Stimulated activated CD8-positive, alpha-beta memory T cell treated with anti-CD3 and anti-CD28 coated beads, Interleukin-7, amount 100 ng/mL, for 24 hours (primary cell): ENCODE measurements around the gene NHSL2.

Experiments
- DNase-seq: peaks from one replicate; pipeline ENCODE4 v3.0.0-alpha.2; 2020; ENCODE audit warnings: low read depth

The NHSL2 gene

GRCh38 chrX:72079607-72080006, 169.0 kb downstream of the NHSL2 start:
- DNase-seq, result no peak

DNA sequence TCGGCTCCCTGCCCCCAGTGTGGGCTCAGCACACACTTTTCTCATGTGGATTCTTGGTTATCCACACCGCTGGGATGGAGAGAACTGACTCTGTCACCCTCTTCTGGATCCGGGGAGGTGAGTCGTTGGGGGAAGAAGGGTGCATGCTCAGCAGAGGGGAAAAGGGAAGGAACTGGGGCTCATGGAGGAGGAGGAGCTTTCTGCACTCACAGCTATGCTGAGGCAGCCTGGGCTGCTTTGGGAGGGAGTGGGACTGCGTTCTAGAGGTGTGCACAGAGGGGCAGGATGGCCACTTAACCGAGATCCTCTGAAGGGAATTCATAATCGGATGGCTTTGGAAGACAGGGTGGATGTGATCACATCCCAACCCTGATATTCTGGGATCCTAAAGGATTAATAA, 169.5 kb downstream of the NHSL2 start:
- DNase-seq, result no peak

DNA sequence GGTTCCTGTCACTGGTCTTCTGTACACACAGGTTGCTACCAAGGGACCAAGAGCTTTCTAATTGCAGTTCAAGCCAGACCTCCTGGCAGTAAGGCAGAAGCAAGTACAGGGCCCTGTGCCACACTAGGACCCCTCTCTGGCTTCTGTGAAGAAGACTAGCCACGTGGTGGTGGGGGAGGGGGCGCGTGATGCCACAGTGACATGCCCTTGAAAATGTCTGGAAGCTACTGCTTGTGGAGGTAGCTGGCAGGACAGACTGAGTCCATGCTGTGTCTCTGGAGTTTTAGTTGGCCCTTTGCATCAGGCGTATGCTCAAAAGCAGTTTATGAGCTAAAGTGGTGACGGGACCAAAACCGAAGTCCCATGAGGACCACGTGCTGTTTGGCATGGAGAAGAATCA, 170.2 kb downstream of the NHSL2 start:
- no peak for DNase-seq

DNA sequence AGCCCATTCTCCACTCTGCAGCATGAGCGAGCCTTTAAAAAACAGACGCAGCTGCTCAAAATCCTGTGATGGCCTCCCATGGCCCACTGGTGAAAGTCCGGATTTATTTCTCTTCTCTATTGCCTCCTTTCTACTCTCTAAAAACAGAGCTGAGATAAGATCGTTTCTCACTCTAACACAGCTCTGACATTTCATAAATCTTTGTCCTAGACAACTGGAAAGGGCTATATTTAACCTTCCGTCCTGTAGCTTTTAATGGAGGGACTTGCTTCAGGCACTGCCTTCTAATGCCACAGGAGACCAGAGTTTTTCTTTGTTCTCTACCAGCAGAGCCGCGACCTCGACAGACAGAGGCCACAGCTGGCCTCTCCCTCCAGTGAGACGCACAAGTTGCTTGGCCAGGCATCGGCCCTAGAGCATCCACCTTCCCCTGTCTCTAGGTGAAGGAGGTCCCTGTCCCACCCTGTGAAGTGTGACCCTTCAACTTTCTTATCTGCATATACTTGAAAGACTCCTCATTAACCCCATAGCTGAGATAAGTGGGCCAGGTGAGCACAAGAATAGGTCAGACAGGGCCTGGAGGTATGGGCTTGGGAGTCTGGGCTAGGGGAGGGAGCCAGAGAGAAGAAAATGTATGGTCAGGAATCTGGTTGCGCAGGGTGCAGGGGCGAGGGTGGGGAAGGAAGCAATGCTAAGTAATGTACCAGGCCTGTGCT, 171.1 kb downstream of the NHSL2 start:
- DNase-seq, result no peak

- DNase-seq, result no peak
Measured at GRCh38 chrX:72083291-72083690, 172.6 kb downstream of the NHSL2 start.

DNA sequence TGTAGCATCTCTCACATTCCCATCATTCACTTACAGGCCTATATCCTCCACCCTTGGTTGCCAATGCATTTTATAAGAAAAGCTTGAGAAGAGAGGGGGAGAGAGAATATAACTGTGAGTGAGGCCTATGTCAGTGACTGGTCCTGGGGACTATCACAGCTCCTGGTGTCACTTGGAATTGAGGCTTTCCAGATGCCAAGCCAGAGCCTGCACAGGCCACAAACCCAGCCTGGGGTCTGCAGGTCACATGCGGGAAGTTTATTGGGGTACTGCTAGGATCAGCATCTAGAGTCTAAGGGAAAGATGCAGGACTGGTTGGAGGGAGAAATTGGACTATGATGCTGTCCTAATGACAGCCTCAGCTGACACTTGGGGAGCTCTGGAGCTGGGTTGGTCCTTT, 173.5 kb downstream of the NHSL2 start:
- no peak for DNase-seq

GRCh38 chrX:72086995-72087394, 176.3 kb downstream of the NHSL2 start:
- no peak for DNase-seq

DNA sequence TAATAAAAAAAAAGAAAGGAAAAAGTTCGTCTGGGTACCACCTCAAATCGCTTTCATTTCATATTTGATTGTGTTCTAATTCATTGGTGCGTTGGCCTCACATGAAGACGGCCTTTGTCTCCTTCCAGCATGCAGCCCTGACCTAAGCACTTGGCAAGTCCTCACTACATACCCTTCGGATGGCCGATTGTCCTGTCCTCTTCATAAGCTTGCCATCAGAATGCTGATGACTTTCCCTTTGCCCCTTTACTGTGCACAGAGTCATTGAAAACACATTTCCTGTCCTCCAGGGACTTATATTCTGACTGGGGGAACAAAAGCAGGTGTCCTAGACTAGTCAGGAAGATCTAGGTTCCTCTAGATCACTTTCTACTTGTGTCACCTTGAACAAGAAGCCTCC, 178.1 kb downstream of the NHSL2 start:
- no peak for DNase-seq

DNA sequence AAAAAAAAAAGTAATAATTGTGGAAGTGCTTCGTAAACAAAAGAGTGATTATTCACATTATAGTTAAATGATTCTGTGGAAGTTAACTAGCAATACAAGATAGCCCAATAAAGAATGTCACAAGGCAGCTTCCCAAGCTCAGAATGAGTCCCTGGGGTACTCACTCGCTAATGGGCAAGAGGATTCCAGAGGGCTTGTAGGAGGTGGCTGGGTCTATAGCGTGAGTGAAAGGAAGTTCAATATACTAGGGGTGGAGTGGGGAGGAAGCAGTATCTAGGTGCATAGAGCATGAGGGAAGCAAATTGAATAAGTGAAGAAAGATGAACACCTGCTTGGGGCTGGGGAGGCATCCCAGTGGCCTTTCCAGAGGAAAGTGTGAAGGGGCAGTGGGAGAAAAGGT, 178.6 kb downstream of the NHSL2 start:
- no peak for DNase-seq

GRCh38 chrX:72094894-72095293, 184.2 kb downstream of the NHSL2 start:
- peak; percentile 21 for DNase-seq

- DNase-seq, result no peak
Measured at GRCh38 chrX:72095370-72095769, 184.7 kb downstream of the NHSL2 start.

DNA sequence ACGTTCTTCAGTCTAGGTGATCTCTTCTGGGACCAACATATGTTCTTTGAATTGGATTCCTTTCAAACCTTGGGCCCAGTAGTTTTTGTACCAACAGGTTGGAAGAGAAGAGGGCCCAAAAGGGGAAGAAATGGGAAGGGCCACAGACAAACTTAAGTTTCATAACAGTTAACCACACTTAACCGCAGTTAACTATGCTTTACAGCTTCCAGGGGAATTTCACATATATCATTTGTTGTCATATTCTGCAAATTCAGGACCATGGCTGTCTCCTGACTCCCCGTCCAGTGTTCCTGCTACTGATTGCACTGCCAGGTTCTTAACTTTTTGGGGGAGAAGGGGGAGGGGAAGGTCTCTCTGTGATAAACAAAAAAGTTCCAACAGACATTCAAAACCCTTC, 186.5 kb downstream of the NHSL2 start:
- no peak for DNase-seq

GRCh38 chrX:72100051-72100755, 189.6 kb downstream of the NHSL2 start:
- no peak for DNase-seq

DNA sequence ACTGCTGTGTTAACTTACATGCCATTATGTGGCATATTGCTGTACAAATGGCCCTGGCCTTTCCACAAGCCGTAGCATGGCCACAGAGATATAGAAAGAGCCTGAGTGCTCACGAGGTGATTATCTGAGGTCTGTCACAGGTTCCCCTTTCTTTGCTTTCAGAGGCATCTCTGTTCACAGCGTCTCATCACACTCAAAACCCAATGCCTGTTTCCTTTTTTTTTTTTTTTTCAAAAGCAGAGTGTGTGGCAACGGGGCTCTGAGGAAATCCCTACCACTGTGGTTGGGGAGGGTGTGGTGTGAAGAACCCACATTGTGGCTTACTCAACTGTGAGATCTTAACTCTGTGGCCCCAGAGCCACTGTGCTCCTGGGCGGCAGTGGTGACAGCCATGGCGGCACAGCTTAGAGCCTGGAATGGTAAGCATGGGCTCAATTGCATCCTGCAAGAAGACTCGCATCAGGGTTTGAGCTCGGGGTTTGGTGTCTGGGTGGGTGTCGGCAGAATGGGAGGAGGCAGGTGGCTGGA, 190.2 kb downstream of the NHSL2 start:
- peak; percentile 30 for DNase-seq

DNA sequence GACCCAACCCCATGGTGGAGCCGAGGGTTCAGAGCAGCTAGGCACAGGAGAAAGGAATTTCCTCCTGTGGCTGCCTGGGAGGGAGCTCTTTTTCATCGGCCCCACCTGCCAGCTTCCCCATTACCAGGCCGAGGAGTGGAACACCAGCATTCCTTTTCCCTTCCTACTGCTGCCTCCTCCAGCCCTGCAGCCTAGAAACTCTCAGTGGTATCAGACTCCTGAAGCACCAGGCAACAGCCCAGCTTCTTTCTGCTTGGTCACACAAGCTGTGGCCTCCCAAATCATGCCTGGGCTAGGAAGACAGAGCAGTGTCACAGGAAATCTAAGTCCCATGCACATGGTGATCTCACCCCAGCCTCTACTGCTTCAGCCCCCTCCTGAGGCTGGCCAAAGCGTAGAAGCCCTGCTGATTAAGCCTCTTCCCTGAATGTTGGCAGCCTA, 191.0 kb downstream of the NHSL2 start:
- DNase-seq, result no peak

GRCh38 chrX:72102126-72102525, 191.5 kb downstream of the NHSL2 start:
- DNase-seq, result no peak

DNA sequence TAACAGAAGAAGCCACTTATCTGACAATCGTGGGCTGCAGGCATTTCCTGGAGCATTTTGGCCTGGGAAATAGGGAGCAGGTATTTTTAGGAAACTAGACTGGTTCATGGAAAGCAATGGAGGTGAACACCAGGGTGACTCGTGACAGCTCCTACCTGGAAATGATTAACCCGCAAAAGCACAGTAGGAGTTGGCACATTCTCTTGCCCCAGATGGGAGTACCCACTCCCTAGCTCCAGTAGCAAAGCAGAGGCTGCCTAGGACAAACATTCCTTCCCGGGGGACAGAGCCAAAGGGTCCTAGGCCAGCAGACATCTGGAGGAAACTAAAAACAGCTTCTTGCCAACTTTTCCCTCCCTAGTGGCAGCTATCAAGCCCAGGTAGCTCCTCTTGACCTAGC, 192.1 kb downstream of the NHSL2 start:
- no peak for DNase-seq

- no peak for DNase-seq
Measured at GRCh38 chrX:72105436-72105835, 194.8 kb downstream of the NHSL2 start.

GRCh38 chrX:72107320-72107719, 196.7 kb downstream of the NHSL2 start:
- no peak for DNase-seq

GRCh38 chrX:72107841-72108595, 197.4 kb downstream of the NHSL2 start:
- DNase-seq, result no peak

DNA sequence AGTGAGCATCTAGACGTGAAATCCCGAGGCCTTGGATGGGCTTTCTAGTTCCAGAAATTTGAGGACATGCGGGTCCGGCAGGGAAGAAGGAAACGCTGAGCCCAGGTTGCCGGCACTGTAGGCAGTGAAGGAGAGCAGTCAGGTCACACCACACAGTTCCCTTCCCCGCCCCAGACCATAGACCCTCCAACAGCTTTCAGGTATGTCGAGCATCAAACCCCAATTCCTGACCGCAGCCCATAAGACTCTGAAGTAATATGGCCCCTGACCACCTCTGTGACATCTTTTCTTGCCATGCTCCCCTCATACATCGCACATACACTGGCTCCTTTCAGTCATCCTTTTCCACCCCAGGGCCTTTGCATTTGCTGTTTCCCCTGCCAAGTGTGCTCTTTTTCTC, 198.0 kb downstream of the NHSL2 start:
- no peak for DNase-seq

DNA sequence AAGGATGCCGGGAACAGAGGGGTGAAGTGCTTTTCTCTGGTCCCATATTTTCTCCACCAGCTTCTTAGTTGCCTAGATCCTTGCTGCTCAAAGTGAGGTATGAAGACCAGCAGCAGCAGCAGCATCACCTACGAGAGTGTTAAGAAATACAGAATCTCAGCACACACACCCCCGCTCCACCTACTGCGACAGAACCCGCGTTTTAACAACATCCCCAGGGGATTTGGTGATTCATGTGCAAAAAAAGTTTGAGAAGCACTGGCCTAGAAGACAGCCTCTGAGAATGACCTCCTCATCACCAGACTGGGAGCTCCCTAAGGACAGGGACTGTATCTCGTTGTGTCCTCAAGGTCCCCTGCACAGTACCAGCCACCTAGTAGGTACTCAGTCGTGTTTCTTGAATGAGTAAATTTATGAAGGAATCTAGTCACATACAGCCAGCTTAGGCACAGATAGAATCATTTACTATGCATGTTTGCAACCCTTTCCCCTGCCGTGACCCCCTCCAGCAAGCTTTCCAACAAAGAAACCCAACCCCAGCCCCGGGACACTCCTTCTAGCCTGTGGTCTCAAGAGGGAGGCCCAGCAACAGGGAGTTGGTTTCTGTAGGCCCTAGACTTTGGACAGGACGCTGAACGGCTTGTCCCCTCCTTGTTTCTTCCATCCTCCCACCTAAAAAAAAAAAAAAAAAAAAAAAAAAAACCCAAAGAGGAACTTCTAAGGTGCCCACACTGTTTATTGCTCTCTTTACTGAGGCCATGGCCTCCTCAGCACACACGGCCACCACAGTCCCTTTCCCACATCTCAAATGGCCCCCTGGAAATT, 199.6 kb downstream of the NHSL2 start:
- DNase-seq, result no peak
